K562 (cell line): ENCODE data around the gene HAGHL. TPM values are rescaled to one million over a fixed set of nuclear protein-coding genes. Genes with fewer than 3 reads are reported as not detected.

Source experiments
- GATAD2B ChIP-seq: fragments of 450-650 bp; IDR thresholded peaks from 2 replicates; pipeline ENCODE4 v1.6.1; 2017; ENCODE audit warnings: mild to moderate bottlenecking, borderline replicate concordance
- MYC ChIP-seq, 2 experiments: fragments of 250-450 bp in 1 of 2; sonication (Bioruptor Pico) in 1 of 2; IDR thresholded peaks; 2 replicates each; pipeline versions ENCODE4 v1.5.1 to v1.6.1; 2012 to 2021; ENCODE audit warnings: low read depth in 2 of 2, borderline replicate concordance in 1 of 2, improper control_type of control experiment in 1 of 2, low read length in 1 of 2, mild to moderate bottlenecking in 1 of 2, moderate library complexity in 1 of 2
- RBM15 ChIP-seq: fragments of 200-400 bp; formaldehyde crosslinking; IDR thresholded peaks from 2 replicates; pipeline ENCODE4 v1.6.1; 2018; ENCODE audit warnings: mild to moderate bottlenecking, low read length, moderate library complexity; ENCODE audit not compliant: insufficient read depth
- SAFB ChIP-seq: fragments of 200-400 bp; formaldehyde crosslinking; IDR thresholded peaks from 2 replicates; pipeline ENCODE4 v1.6.1; 2017; ENCODE audit warnings: low read depth, low read length, borderline replicate concordance
- SP1 ChIP-seq: sonication (generic); formaldehyde crosslinking; IDR thresholded peaks from 2 replicates; pipeline ENCODE4 v1.8.1; 2022; ENCODE audit warnings: mild to moderate bottlenecking, missing genetic modification reagents
- TEAD1 ChIP-seq, 2 experiments: fragments of 450-650 bp in 1 of 2; sonication (generic) in 1 of 2; formaldehyde crosslinking; IDR thresholded peaks; 2 replicates each; pipeline versions ENCODE4 v1.4.0 to v1.8.0; 2020 to 2022; ENCODE audit warnings: mild to moderate bottlenecking in 2 of 2, missing genetic modification reagents in 1 of 2
- ZFX ChIP-seq: sonication (generic); formaldehyde crosslinking; IDR thresholded peaks from 2 replicates; pipeline ENCODE4 v1.8.0; 2022; ENCODE audit warnings: mild to moderate bottlenecking, missing genetic modification reagents, moderate library complexity
- ZNF239 ChIP-seq: fragments of 250-450 bp; sonication (Bioruptor Pico); IDR thresholded peaks from 2 replicates; pipeline ENCODE4 v1.4.0; 2020; ENCODE audit warnings: mild to moderate bottlenecking
- ZNF24 ChIP-seq: fragments of 450-650 bp; IDR thresholded peaks from 2 replicates; pipeline ENCODE4 v1.6.1; 2016
- ZSCAN29 ChIP-seq: fragments of 450-650 bp; IDR thresholded peaks from 2 replicates; pipeline ENCODE4 v1.6.1; 2017
- polyA plus RNA-seq, 8 experiments: library from polyadenylated mRNA; depleted of rRNA in 4 of 8; stranded (reverse) in 5 of 8; unstranded in 3 of 8; fragments of >200 nt; fragmentation: Nextera tagmentation in 2 of 8; fragmentation: Illumina TruSeq in 1 of 8; extraction: Ambion mirVana in 2 of 8; extraction: Trizol in 1 of 8; gene quantifications; 2 replicates each; pipeline versions ENCODE4 v1.2.1 to v1.2.3, GENCODE V29; 2011 to 2014; ENCODE audit warnings: inconsistent platforms in 1 of 8, missing spikeins in 1 of 8
- total RNA-seq, 7 experiments: library from RNA; depleted of rRNA in 6 of 7; stranded (reverse); fragments of >200 nt in 6 of 7; fragmentation: Illumina TruSeq in 2 of 7; extraction: Trizol in 2 of 7; gene quantifications; 2 replicates each; pipeline versions ENCODE4 v1.2.1 to v1.2.3, GENCODE V29; 2011 to 2021; ENCODE audit warnings: low replicate concordance in 1 of 7
- TF ChIP-seq, protein P1 (sequence below), 2 experiments: fragments of 450-650 bp in 1 of 2; IDR thresholded peaks; 2 replicates each; pipeline ENCODE4 v1.6.1; 2011 to 2017; ENCODE audit warnings: low read depth in 2 of 2, antibody characterized with exemption in 1 of 2, borderline replicate concordance in 1 of 2, low read length in 1 of 2, mild to moderate bottlenecking in 1 of 2, mixed read lengths in 1 of 2; ENCODE audit not compliant: control insufficient read depth in 1 of 2
- TF ChIP-seq, protein P2 (sequence below): fragments of 250-450 bp; sonication (Bioruptor Pico); IDR thresholded peaks from 2 replicates; pipeline ENCODE4 v1.8.0; 2021; ENCODE audit warnings: moderate library complexity, mild to moderate bottlenecking, inconsistent platforms
- TF ChIP-seq, protein P3 (sequence below), 3 experiments: fragments of 200-800 bp in 1 of 3; fragments of 250-450 bp in 1 of 3; fragments of 450-650 bp in 1 of 3; sonication (Bioruptor Pico) in 1 of 3; sonication (Bioruptor generic) in 1 of 3; formaldehyde crosslinking in 1 of 3; IDR thresholded peaks; 2 replicates each; pipeline versions ENCODE4 v1.6.1 to v1.8.0; 2016 to 2022; ENCODE audit warnings: mild to moderate bottlenecking in 2 of 3, missing genetic modification characterization in 2 of 3, missing compliant biosample characterization in 1 of 3, moderate library complexity in 1 of 3
- TF ChIP-seq, protein P4 (sequence below): fragments of 450-650 bp; IDR thresholded peaks from one replicate; pipeline ENCODE4 v1.6.1; 2018; ENCODE audit warnings: mild to moderate bottlenecking, moderate library complexity; ENCODE audit not compliant: partially characterized antibody
- TF ChIP-seq, protein P5 (sequence below): fragments of 200-800 bp; sonication (Bioruptor generic); IDR thresholded peaks from 2 replicates; pipeline ENCODE4 v1.6.1; 2017; ENCODE audit warnings: missing genetic modification characterization, missing compliant biosample characterization

The HAGHL gene
- total and polyA plus RNA-seq, 9 of the 15 experiments (the other 6 are each of a cell fraction or from before 2014, with no cell fraction given) = 0.31 to 83.4 (median 20.7) TPM

DNA sequence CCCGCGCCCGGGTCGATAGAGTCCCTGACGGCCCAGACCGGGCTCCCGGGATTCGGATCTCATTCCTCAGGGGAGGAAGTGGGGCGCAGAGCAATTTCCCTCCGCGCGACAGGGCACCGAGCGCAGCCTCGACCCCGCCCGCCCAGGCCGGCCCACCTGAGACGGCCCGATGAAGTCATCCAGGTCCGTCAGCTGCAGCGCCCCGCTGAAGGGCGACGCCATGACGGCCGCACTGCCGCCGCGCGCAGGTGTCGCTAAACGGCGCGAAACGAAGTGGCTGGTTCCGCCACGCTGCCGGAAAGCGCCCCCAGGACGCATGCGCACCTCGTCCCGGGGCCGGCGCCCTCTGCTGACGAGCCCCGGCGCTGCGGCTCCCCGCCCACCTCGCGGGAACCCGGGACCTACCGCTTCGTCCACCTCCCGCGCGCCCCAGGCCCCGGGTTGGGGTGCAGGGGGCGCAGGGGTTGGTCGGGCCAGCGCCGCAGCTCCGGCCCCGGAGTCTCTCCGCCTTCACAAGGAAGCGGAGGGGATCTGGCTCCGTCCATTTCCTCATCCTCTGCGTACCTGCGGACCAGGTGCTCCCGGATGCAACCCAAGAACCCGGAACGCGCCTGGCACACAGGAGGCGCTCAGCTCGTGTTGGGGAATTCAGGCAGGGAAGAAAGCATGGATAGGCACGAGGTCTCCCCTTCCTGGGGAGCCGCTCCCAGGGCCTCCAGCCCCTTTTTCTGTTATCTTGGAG lies 14.0 kb downstream of the HAGHL start, which contains the start of gene CIAO3 (continued):
- TF ChIP-seq, protein P1, sequence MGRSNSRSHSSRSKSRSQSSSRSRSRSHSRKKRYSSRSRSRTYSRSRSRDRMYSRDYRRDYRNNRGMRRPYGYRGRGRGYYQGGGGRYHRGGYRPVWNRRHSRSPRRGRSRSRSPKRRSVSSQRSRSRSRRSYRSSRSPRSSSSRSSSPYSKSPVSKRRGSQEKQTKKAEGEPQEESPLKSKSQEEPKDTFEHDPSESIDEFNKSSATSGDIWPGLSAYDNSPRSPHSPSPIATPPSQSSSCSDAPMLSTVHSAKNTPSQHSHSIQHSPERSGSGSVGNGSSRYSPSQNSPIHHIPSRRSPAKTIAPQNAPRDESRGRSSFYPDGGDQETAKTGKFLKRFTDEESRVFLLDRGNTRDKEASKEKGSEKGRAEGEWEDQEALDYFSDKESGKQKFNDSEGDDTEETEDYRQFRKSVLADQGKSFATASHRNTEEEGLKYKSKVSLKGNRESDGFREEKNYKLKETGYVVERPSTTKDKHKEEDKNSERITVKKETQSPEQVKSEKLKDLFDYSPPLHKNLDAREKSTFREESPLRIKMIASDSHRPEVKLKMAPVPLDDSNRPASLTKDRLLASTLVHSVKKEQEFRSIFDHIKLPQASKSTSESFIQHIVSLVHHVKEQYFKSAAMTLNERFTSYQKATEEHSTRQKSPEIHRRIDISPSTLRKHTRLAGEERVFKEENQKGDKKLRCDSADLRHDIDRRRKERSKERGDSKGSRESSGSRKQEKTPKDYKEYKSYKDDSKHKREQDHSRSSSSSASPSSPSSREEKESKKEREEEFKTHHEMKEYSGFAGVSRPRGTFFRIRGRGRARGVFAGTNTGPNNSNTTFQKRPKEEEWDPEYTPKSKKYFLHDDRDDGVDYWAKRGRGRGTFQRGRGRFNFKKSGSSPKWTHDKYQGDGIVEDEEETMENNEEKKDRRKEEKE (IDR thresholded peaks at IDR 0.05; ENCODE audit: borderline replicate concordance in 1 of 2, control insufficient read depth in 1 of 2, low read depth in 2 of 2, low read length in 1 of 2) = no peak
- TF ChIP-seq, protein P2, sequence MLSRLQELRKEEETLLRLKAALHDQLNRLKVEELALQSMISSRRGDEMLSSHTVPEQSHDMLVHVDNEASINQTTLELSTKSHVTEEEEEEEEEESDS (CRISPR knock-in tag) = no peak
- TF ChIP-seq, protein P3, sequence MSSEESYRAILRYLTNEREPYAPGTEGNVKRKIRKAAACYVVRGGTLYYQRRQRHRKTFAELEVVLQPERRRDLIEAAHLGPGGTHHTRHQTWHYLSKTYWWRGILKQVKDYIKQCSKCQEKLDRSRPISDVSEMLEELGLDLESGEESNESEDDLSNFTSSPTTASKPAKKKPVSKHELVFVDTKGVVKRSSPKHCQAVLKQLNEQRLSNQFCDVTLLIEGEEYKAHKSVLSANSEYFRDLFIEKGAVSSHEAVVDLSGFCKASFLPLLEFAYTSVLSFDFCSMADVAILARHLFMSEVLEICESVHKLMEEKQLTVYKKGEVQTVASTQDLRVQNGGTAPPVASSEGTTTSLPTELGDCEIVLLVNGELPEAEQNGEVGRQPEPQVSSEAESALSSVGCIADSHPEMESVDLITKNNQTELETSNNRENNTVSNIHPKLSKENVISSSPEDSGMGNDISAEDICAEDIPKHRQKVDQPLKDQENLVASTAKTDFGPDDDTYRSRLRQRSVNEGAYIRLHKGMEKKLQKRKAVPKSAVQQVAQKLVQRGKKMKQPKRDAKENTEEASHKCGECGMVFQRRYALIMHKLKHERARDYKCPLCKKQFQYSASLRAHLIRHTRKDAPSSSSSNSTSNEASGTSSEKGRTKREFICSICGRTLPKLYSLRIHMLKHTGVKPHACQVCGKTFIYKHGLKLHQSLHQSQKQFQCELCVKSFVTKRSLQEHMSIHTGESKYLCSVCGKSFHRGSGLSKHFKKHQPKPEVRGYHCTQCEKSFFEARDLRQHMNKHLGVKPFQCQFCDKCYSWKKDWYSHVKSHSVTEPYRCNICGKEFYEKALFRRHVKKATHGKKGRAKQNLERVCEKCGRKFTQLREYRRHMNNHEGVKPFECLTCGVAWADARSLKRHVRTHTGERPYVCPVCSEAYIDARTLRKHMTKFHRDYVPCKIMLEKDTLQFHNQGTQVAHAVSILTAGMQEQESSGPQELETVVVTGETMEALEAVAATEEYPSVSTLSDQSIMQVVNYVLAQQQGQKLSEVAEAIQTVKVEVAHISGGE (CRISPR knock-in tag; IDR thresholded peaks at IDR 0.05) = peak in 1 of 3 experiments; percentile 84; a peak in 2 of 6 replicates
- TF ChIP-seq ZNF239 (CRISPR knock-in tag) (peak; percentile 27; the same call in 1 of the 2 replicates), ZFX (peak; percentile 92), RBM15 (no peak), MYC (IDR thresholded peaks at IDR 0.05; ENCODE audit: low read depth, low read length) (peak; percentile 83), MYC (CRISPR knock-in tag; IDR thresholded peaks at IDR 0.05; ENCODE audit: borderline replicate concordance, low read depth) (no peak; the same call in 1 of the 2 replicates), ZSCAN29 (peak; percentile 48; the same call in 1 of the 2 replicates), ZNF24 (peak; percentile 12; the same call in 1 of the 2 replicates), TEAD1 (CRISPR knock-in tag; IDR thresholded peaks at IDR 0.05) (peak; percentile 61 to 85; a peak in 3 of 4 replicates), SP1 (peak; percentile 90), SAFB (0 out of 2 replicates have a peak, but pooled peaks have one; percentile 6), GATAD2B (peak; percentile 94)
- TF ChIP-seq, protein P4, sequence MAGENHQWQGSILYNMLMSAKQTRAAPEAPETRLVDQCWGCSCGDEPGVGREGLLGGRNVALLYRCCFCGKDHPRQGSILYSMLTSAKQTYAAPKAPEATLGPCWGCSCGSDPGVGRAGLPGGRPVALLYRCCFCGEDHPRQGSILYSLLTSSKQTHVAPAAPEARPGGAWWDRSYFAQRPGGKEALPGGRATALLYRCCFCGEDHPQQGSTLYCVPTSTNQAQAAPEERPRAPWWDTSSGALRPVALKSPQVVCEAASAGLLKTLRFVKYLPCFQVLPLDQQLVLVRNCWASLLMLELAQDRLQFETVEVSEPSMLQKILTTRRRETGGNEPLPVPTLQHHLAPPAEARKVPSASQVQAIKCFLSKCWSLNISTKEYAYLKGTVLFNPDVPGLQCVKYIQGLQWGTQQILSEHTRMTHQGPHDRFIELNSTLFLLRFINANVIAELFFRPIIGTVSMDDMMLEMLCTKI = no peak
- TF ChIP-seq, protein P5, sequence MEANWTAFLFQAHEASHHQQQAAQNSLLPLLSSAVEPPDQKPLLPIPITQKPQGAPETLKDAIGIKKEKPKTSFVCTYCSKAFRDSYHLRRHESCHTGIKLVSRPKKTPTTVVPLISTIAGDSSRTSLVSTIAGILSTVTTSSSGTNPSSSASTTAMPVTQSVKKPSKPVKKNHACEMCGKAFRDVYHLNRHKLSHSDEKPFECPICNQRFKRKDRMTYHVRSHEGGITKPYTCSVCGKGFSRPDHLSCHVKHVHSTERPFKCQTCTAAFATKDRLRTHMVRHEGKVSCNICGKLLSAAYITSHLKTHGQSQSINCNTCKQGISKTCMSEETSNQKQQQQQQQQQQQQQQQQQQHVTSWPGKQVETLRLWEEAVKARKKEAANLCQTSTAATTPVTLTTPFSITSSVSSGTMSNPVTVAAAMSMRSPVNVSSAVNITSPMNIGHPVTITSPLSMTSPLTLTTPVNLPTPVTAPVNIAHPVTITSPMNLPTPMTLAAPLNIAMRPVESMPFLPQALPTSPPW (CRISPR knock-in tag) = peak; percentile 56
